ENCODE measurements around the gene COIL. TPM values are rescaled to one million over a fixed set of nuclear protein-coding genes. Genes with fewer than 3 reads are reported as not detected.

Gene COIL
- total RNA-seq = 13.2 and 17.3 TPM in 2 replicates

GRCh38 chr17:56960596-56961538 lies at the start of gene COIL:
Gene COIL, minus strand, starts transcription at chr17:56961050. Its CDS starts 31 bp downstream, at chr17:56961019.

GRCh38 chr17:56977673-56978395 lies 17.0 kb upstream of the COIL start, which contains the start of gene SCPEP1:
Gene SCPEP1, plus strand, starts transcription at chr17:56978131. Its CDS starts 29 bp downstream, at chr17:56978160.

GRCh38 chr17:56913867-56914580 lies 46.8 kb downstream of the COIL start, which contains the start of gene TRIM25:
Gene TRIM25, minus strand, starts transcription at chr17:56914049. Its CDS starts 61 bp downstream, at chr17:56913988.

Other genes with a start within 250 kb of the COIL start
- 0.39 and 0.76 TPM in 2 replicates for gene C17orf67, start 127.1 kb downstream of the COIL start, total RNA-seq
- 6.1 and 8.0 TPM in 2 replicates for gene DGKE, start 126.9 kb downstream of the COIL start, total RNA-seq
- 29.0 and 41.9 TPM in 2 replicates for gene TRIM25, start 47.0 kb downstream of the COIL start, total RNA-seq
- gene SCPEP1, start 17.1 kb upstream of the COIL start, total RNA-seq = 54.4 and 58.7 TPM in 2 replicates
- gene AKAP1, start 124.2 kb upstream of the COIL start, total RNA-seq = 12.0 and 12.9 TPM in 2 replicates